ENCODE data around the gene FUBP1. TPM values are rescaled to one million over a fixed set of nuclear protein-coding genes. Genes with fewer than 3 reads are reported as not detected.

The FUBP1 gene
- total RNA-seq, 1 experiment from 2014 or later, result 125 TPM

GRCh38 chr1:77956464-77956863 is 22.4 kb downstream of the FUBP1 start (continued):
- no peak for TF ChIP-seq SP1 (IDR thresholded peaks at IDR 0.05; ENCODE audit: low read depth)
- TF ChIP-seq ZNF274 (IDR thresholded peaks at IDR 0.05; ENCODE audit: low read depth, low read length), result no peak
- TF ChIP-seq, protein P1, sequence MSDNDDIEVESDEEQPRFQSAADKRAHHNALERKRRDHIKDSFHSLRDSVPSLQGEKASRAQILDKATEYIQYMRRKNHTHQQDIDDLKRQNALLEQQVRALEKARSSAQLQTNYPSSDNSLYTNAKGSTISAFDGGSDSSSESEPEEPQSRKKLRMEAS (IDR thresholded peaks at IDR 0.05), result no peak
- TF ChIP-seq RAD21 (IDR thresholded peaks at IDR 0.05; ENCODE audit: low read depth), result no peak

DNA sequence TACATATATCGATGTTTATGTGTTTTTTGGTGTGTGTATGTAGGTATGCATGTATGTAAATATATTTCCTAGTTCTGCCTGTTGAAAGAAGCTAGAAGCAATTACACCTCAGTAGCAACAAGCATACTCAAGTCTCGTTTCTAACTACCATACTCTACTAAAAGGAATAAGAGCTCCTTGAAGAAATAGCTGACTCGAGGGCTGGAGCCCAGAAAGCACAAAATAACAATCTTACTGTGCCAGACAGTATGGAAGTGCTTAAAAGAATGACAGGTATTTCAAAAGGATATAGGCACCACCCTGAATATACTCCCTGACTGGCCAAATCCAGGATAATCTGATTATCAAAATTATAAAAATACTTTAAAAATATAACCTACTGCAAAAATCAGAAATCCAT is 23.2 kb downstream of the FUBP1 start:
- RAD21 ChIA-PET (ENCODE audit: low non-redundant PET in 1 of 2, low total read pairs in 2 of 2, uncharacterized antibody in 2 of 2, unreplicated experiment in 2 of 2), result no interaction called here
- H3K27me3 ChIP-seq (ENCODE audit: insufficient read depth, low read length), result no peaks in the 10 kb centered on the region
- BruUV-seq (replicated peaks), result no TSS peak
- CTCF ChIA-PET, result no interaction called here
- no peak overlapping the region for H3K9ac ChIP-seq (ENCODE audit: low read length)
- H3K4me3 ChIP-seq (replicated peaks in 1 of 2; ENCODE audit: low read depth in 1 of 2, low read length in 2 of 2), result no peak overlapping the region
- no peaks in the 10 kb centered on the region for H3K4me1 ChIP-seq (ENCODE audit: control insufficient read depth in 1 of 2, insufficient read depth in 2 of 2, low read length in 2 of 2)
- peaks cover 37% of the 10 kb centered on the region; the same call in 1 of the 2 replicates for H4K20me1 ChIP-seq (ENCODE audit: insufficient read depth)
- H3K27ac ChIP-seq (ENCODE audit: low read depth, low read length), result no peak overlapping the region
- no peak overlapping the region for H3K4me2 ChIP-seq (ENCODE audit: low read length)
- POLR2A ChIA-PET, result interaction anchor here (1.1 kb wide), 1 partner anchor 49 kb away, joined by 4 read pairs; the partner anchor contains the start of gene DNAJB4
- ATAC-seq (no peak), DNase-seq (ENCODE audit: low read depth, low spot score) (no peak)
- intact Hi-C loops (cut with micrococcal nuclease), result no loop called here
- no peaks in the 10 kb centered on the region for H3K9me3 ChIP-seq (ENCODE audit: control insufficient read depth in 1 of 2, insufficient read depth in 1 of 2, low read depth in 1 of 2, low read length in 2 of 2)
- H3K36me3 ChIP-seq (ENCODE audit: control insufficient read depth in 1 of 2, insufficient read depth in 2 of 2, low read length in 2 of 2), result peaks cover 80 to 81% of the 10 kb centered on the region in 2 experiments
- H2AFZ ChIP-seq (ENCODE audit: low read depth, low read length, poor library complexity, severe bottlenecking), result no peak overlapping the region
- no peaks in the 10 kb centered on the region for H3K9me2 ChIP-seq (ENCODE audit: insufficient read depth)
- TF ChIP-seq CBX3 (IDR thresholded peaks at IDR 0.05; ENCODE audit: low read depth), result no peak
- TF ChIP-seq SRF (IDR thresholded peaks at IDR 0.05; ENCODE audit: low read depth), result no peak
- TF ChIP-seq ZFX (IDR thresholded peaks at IDR 0.05), result no peak
- TF ChIP-seq EZH2phosphoT487 (IDR thresholded peaks at IDR 0.05; ENCODE audit: borderline replicate concordance), result no peak
- TF ChIP-seq POLR2A (IDR thresholded peaks at IDR 0.05; ENCODE audit: borderline replicate concordance, extremely low read depth, insufficient read depth, insufficient read length), result no peak
- TF ChIP-seq ELF1 (IDR thresholded peaks at IDR 0.05; ENCODE audit: borderline replicate concordance, low read depth), result no peak
- no peak for TF ChIP-seq SIN3A (IDR thresholded peaks at IDR 0.05; ENCODE audit: low read depth)
- no peak for TF ChIP-seq RAD21 (IDR thresholded peaks at IDR 0.05; ENCODE audit: low read depth)
- TF ChIP-seq, protein P1 (IDR thresholded peaks at IDR 0.05), result no peak
- TF ChIP-seq, protein P2, sequence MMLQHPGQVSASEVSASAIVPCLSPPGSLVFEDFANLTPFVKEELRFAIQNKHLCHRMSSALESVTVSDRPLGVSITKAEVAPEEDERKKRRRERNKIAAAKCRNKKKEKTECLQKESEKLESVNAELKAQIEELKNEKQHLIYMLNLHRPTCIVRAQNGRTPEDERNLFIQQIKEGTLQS (IDR thresholded peaks at IDR 0.05), result no peak
- no peak for TF ChIP-seq ZNF274 (IDR thresholded peaks at IDR 0.05; ENCODE audit: low read depth, low read length)
- TF ChIP-seq EZH2 (IDR thresholded peaks at IDR 0.05), result no peak
- TF ChIP-seq, protein P3, sequence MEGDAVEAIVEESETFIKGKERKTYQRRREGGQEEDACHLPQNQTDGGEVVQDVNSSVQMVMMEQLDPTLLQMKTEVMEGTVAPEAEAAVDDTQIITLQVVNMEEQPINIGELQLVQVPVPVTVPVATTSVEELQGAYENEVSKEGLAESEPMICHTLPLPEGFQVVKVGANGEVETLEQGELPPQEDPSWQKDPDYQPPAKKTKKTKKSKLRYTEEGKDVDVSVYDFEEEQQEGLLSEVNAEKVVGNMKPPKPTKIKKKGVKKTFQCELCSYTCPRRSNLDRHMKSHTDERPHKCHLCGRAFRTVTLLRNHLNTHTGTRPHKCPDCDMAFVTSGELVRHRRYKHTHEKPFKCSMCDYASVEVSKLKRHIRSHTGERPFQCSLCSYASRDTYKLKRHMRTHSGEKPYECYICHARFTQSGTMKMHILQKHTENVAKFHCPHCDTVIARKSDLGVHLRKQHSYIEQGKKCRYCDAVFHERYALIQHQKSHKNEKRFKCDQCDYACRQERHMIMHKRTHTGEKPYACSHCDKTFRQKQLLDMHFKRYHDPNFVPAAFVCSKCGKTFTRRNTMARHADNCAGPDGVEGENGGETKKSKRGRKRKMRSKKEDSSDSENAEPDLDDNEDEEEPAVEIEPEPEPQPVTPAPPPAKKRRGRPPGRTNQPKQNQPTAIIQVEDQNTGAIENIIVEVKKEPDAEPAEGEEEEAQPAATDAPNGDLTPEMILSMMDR (IDR thresholded peaks at IDR 0.05 in 2 of 3, conservative IDR thresholded peaks at IDR 0.05 in 1 of 3; ENCODE audit: borderline replicate concordance in 1 of 3, insufficient read depth in 1 of 3, low read depth in 2 of 3, low read length in 2 of 3), result no peak
- TF ChIP-seq TCF7L2 (IDR thresholded peaks at IDR 0.05; ENCODE audit: borderline replicate concordance, extremely low read depth, insufficient read depth, insufficient read length), result no peak
- H3K79me2 ChIP-seq (ENCODE audit: insufficient read depth, low read length), result peaks cover 97% of the 10 kb centered on the region
